ENCODE results near the gene ELOVL7. TPM values are rescaled to one million over a fixed set of nuclear protein-coding genes. Genes with fewer than 3 reads are reported as not detected.
"Not testable (repeated sequence)": the region's sequence is repeated elsewhere in the genome, so short reads cannot be mapped to it uniquely, and the experiment has no call there.

ELOVL7 gene
- total and polyA plus RNA-seq, 3 experiments from 2014 or later = 0.11 to 0.18 TPM; not detected in 1

GRCh38 chr5:60827201-60827600 lies 16.9 kb downstream of the ELOVL7 start:
- no peaks in the 10 kb centered on the region for H3K4me1 ChIP-seq (ENCODE audit: insufficient read depth, low read length)
- no peaks in the 10 kb centered on the region for H3K4me1 Mint-ChIP-seq
- H3K4me3 ChIP-seq (ENCODE audit: low read length) = no peak overlapping the region
- H3K36me3 Mint-ChIP-seq = no peaks in the 10 kb centered on the region
- no peaks in the 10 kb centered on the region for H3K27me3 ChIP-seq (ENCODE audit: insufficient read depth, low read length, poor library complexity, severe bottlenecking)
- H3K36me3 ChIP-seq (ENCODE audit: insufficient read depth, low read length) = no peaks in the 10 kb centered on the region
- POLR2A ChIA-PET = no interaction called here
- DNase-seq = no peak
- H3K27me3 Mint-ChIP-seq = no peaks in the 10 kb centered on the region
- no peaks in the 10 kb centered on the region for H3K9me3 ChIP-seq (ENCODE audit: low read length)
- H3K27ac Mint-ChIP-seq = no peak overlapping the region
- CTCF ChIA-PET = no interaction called here
- no peak overlapping the region for H3K27ac ChIP-seq (ENCODE audit: low read depth, low read length)
- H3K4me3 Mint-ChIP-seq = no peak overlapping the region
- H3K9me3 Mint-ChIP-seq = no peaks in the 10 kb centered on the region

GRCh38 chr5:60826653-60827052 lies 17.4 kb downstream of the ELOVL7 start:
- Mint-ChIP-seq H3K4me1 (no peaks in the 10 kb centered on the region), H3K9me3 (no peaks in the 10 kb centered on the region), H3K36me3 (no peaks in the 10 kb centered on the region), H3K27ac (no peak overlapping the region), H3K27me3 (no peaks in the 10 kb centered on the region), H3K4me3 (no peak overlapping the region)
- no peaks in the 10 kb centered on the region for H3K9me3 ChIP-seq (ENCODE audit: low read length)
- no peaks in the 10 kb centered on the region for H3K36me3 ChIP-seq (ENCODE audit: insufficient read depth, low read length)
- no peak overlapping the region for H3K27ac ChIP-seq (ENCODE audit: low read depth, low read length)
- no peak for DNase-seq
- ChIA-PET POLR2A (no interaction called here), CTCF (no interaction called here)
- no peaks in the 10 kb centered on the region for H3K27me3 ChIP-seq (ENCODE audit: insufficient read depth, low read length, poor library complexity, severe bottlenecking)
- H3K4me3 ChIP-seq (ENCODE audit: low read length) = no peak overlapping the region
- H3K4me1 ChIP-seq (ENCODE audit: insufficient read depth, low read length) = no peaks in the 10 kb centered on the region

GRCh38 chr5:60823574-60823973 lies 20.5 kb downstream of the ELOVL7 start:
- Mint-ChIP-seq H3K4me1 (no peaks in the 10 kb centered on the region), H3K27ac (no peak overlapping the region), H3K36me3 (no peaks in the 10 kb centered on the region), H3K9me3 (no peaks in the 10 kb centered on the region), H3K4me3 (no peak overlapping the region), H3K27me3 (no peaks in the 10 kb centered on the region)
- H3K27me3 ChIP-seq (ENCODE audit: insufficient read depth, low read length, poor library complexity, severe bottlenecking) = no peaks in the 10 kb centered on the region
- no peaks in the 10 kb centered on the region for H3K9me3 ChIP-seq (ENCODE audit: low read length)
- ChIA-PET POLR2A (no interaction called here), CTCF (no interaction called here)
- no peak for DNase-seq
- no peak overlapping the region for H3K4me3 ChIP-seq (ENCODE audit: low read length)
- H3K27ac ChIP-seq (ENCODE audit: low read depth, low read length) = no peak overlapping the region
- H3K36me3 ChIP-seq (ENCODE audit: insufficient read depth, low read length) = no peaks in the 10 kb centered on the region
- no peaks in the 10 kb centered on the region for H3K4me1 ChIP-seq (ENCODE audit: insufficient read depth, low read length)

GRCh38 chr5:60822285-60822556 lies 21.8 kb downstream of the ELOVL7 start:
- Mint-ChIP-seq H3K27me3 (peaks cover 0 to 3% of the 10 kb centered on the region in 2 donors), H3K27ac (no peak overlapping the region), H3K9me3 (no peaks in the 10 kb centered on the region), H3K4me1 (no peaks in the 10 kb centered on the region), H3K4me3 (no peak overlapping the region), H3K36me3 (no peaks in the 10 kb centered on the region)
- no peak overlapping the region for H3K27ac ChIP-seq (ENCODE audit: low read depth, low read length)
- ChIA-PET CTCF (no interaction called here), POLR2A (no interaction called here)
- no peaks in the 10 kb centered on the region for H3K4me1 ChIP-seq (ENCODE audit: insufficient read depth, low read length)
- H3K36me3 ChIP-seq (ENCODE audit: insufficient read depth, low read length) = no peaks in the 10 kb centered on the region
- DNase-seq = no peak
- H3K4me3 ChIP-seq (ENCODE audit: low read length) = no peak overlapping the region
- H3K27me3 ChIP-seq (ENCODE audit: insufficient read depth, low read length, poor library complexity, severe bottlenecking) = no peaks in the 10 kb centered on the region
- H3K9me3 ChIP-seq (ENCODE audit: low read length) = no peaks in the 10 kb centered on the region

GRCh38 chr5:60821488-60822284 lies 22.4 kb downstream of the ELOVL7 start:
- Mint-ChIP-seq H3K36me3 (no peaks in the 10 kb centered on the region), H3K4me1 (no peaks in the 10 kb centered on the region), H3K9me3 (no peaks in the 10 kb centered on the region), H3K4me3 (no peak overlapping the region), H3K27me3 (peaks cover 0 to 3% of the 10 kb centered on the region in 2 donors), H3K27ac (no peak overlapping the region)
- Histone ChIP-seq H3K9me3 (ENCODE audit: low read length) (no peaks in the 10 kb centered on the region), H3K4me1 (ENCODE audit: insufficient read depth, low read length) (no peaks in the 10 kb centered on the region), H3K27me3 (ENCODE audit: insufficient read depth, low read length, poor library complexity, severe bottlenecking) (no peaks in the 10 kb centered on the region), H3K36me3 (ENCODE audit: insufficient read depth, low read length) (no peaks in the 10 kb centered on the region), H3K4me3 (ENCODE audit: low read length) (no peak overlapping the region), H3K27ac (ENCODE audit: low read depth, low read length) (no peak overlapping the region)
- ChIA-PET POLR2A (no interaction called here), CTCF (no interaction called here)
- no peak for DNase-seq

GRCh38 chr5:60820593-60821487 lies 23.2 kb downstream of the ELOVL7 start:
- no peak overlapping the region for H3K27ac Mint-ChIP-seq
- no peak for DNase-seq
- no peaks in the 10 kb centered on the region for H3K9me3 Mint-ChIP-seq
- H3K4me1 Mint-ChIP-seq = no peaks in the 10 kb centered on the region
- ChIA-PET CTCF (no interaction called here), POLR2A (no interaction called here)
- no peak overlapping the region for H3K4me3 Mint-ChIP-seq
- peaks cover 1 to 4% of the 10 kb centered on the region in 2 donors for H3K27me3 Mint-ChIP-seq
- Histone ChIP-seq H3K27ac (ENCODE audit: low read depth, low read length) (peak overlapping the region; percentile 33), H3K4me3 (ENCODE audit: low read length) (no peak overlapping the region), H3K27me3 (ENCODE audit: insufficient read depth, low read length, poor library complexity, severe bottlenecking) (no peaks in the 10 kb centered on the region), H3K9me3 (ENCODE audit: low read length) (no peaks in the 10 kb centered on the region), H3K36me3 (ENCODE audit: insufficient read depth, low read length) (no peaks in the 10 kb centered on the region), H3K4me1 (ENCODE audit: insufficient read depth, low read length) (no peaks in the 10 kb centered on the region)
- no peaks in the 10 kb centered on the region for H3K36me3 Mint-ChIP-seq

- H3K27me3 ChIP-seq (ENCODE audit: insufficient read depth, low read length, poor library complexity, severe bottlenecking); H3K27me3 Mint-ChIP-seq; H3K36me3 ChIP-seq (ENCODE audit: insufficient read depth, low read length); H3K4me1 ChIP-seq (ENCODE audit: insufficient read depth, low read length); H3K9me3 ChIP-seq (ENCODE audit: low read length); H3K4me3 Mint-ChIP-seq; H3K27ac ChIP-seq (ENCODE audit: low read depth, low read length); POLR2A ChIA-PET; H3K4me3 ChIP-seq (ENCODE audit: low read length); H3K27ac Mint-ChIP-seq; H3K9me3 Mint-ChIP-seq; DNase-seq; H3K36me3 Mint-ChIP-seq; CTCF ChIA-PET; H3K4me1 Mint-ChIP-seq: not testable (repeated sequence)
Observed at GRCh38 chr5:60816138-60816537, 27.9 kb downstream of the ELOVL7 start.

- no peaks in the 10 kb centered on the region for H3K4me1 ChIP-seq (ENCODE audit: insufficient read depth, low read length)
- H3K27ac ChIP-seq (ENCODE audit: low read depth, low read length) = no peak overlapping the region
- H3K4me3 ChIP-seq (ENCODE audit: low read length) = no peak overlapping the region
- Mint-ChIP-seq H3K36me3 (no peaks in the 10 kb centered on the region), H3K4me1 (no peaks in the 10 kb centered on the region), H3K9me3 (peaks cover 0 to 2% (median 0%) of the 10 kb centered on the region in 5 donors), H3K27me3 (peaks cover 7 to 9% of the 10 kb centered on the region in 2 donors), H3K4me3 (no peak overlapping the region), H3K27ac (no peak overlapping the region)
- H3K9me3 ChIP-seq (ENCODE audit: low read length) = no peaks in the 10 kb centered on the region
- no peaks in the 10 kb centered on the region for H3K27me3 ChIP-seq (ENCODE audit: insufficient read depth, low read length, poor library complexity, severe bottlenecking)
- ChIA-PET POLR2A (no interaction called here), CTCF (no interaction called here)
- no peak for DNase-seq
- no peaks in the 10 kb centered on the region for H3K36me3 ChIP-seq (ENCODE audit: insufficient read depth, low read length)
Observed at GRCh38 chr5:60814498-60814897, 29.6 kb downstream of the ELOVL7 start.
